Measurements from ENCODE around the gene GLMN.

DNA sequence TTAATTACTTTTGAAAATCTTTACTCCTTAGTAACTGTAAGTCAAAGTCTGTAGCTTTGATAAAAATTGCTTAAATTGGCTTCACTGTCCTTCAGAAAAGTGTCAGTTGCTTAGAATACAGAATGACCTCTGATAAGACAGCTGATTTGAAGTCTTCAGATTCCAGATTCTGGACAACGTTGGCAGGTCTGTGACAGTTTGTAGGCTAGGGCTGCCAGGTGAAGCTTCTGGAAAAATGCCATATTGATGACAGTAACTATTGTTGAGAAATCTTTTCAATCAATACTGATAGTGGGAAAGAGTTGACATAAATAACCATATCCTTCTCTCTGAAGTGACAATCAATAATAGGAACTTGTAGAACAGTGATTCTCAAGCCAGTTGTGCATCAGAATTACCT is 41.4 kb upstream of the GLMN start:
- TF ChIP-seq, protein P1, sequence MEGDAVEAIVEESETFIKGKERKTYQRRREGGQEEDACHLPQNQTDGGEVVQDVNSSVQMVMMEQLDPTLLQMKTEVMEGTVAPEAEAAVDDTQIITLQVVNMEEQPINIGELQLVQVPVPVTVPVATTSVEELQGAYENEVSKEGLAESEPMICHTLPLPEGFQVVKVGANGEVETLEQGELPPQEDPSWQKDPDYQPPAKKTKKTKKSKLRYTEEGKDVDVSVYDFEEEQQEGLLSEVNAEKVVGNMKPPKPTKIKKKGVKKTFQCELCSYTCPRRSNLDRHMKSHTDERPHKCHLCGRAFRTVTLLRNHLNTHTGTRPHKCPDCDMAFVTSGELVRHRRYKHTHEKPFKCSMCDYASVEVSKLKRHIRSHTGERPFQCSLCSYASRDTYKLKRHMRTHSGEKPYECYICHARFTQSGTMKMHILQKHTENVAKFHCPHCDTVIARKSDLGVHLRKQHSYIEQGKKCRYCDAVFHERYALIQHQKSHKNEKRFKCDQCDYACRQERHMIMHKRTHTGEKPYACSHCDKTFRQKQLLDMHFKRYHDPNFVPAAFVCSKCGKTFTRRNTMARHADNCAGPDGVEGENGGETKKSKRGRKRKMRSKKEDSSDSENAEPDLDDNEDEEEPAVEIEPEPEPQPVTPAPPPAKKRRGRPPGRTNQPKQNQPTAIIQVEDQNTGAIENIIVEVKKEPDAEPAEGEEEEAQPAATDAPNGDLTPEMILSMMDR (IDR thresholded peaks at IDR 0.05; ENCODE audit: low read length), result no peak
- no peak for TF ChIP-seq EZH2phosphoT487 (IDR thresholded peaks at IDR 0.05; ENCODE audit: low read length)
